HEK293 (cell line): Measurements from ENCODE around the gene RCC1.

Source experiments
- HIC1 ChIP-seq: fragments of 450-650 bp; formaldehyde crosslinking; IDR thresholded peaks from 2 replicates; pipeline ENCODE4 v1.5.1; 2016; ENCODE audit warnings: missing biosample characterization, missing genetic modification characterization
- WT1 ChIP-seq: fragments of 450-650 bp; formaldehyde crosslinking; IDR thresholded peaks from 2 replicates; pipeline ENCODE4 v1.5.1; 2016; ENCODE audit warnings: missing biosample characterization, missing genetic modification characterization
- YY2 ChIP-seq: fragments of 450-650 bp; formaldehyde crosslinking; IDR thresholded peaks from 2 replicates; pipeline ENCODE4 v1.5.1; 2016; ENCODE audit warnings: missing biosample characterization, missing genetic modification characterization
- ZBTB1 ChIP-seq: fragments of 450-650 bp; formaldehyde crosslinking; IDR thresholded peaks from 2 replicates; pipeline ENCODE4 v1.5.1; 2016; ENCODE audit warnings: missing biosample characterization, missing genetic modification characterization
- ZBTB20 ChIP-seq: fragments of 450-650 bp; formaldehyde crosslinking; IDR thresholded peaks from 2 replicates; pipeline ENCODE4 v1.5.1; 2016; ENCODE audit warnings: missing biosample characterization, missing genetic modification characterization
- ZBTB26 ChIP-seq: fragments of 450-650 bp; formaldehyde crosslinking; optimal IDR thresholded peaks from 2 replicates; pipeline ENCODE3; 2016; ENCODE audit warnings: missing biosample characterization, mild to moderate bottlenecking, missing genetic modification characterization
- ZNF121 ChIP-seq: fragments of 450-650 bp; formaldehyde crosslinking; IDR thresholded peaks from 2 replicates; pipeline ENCODE4 v1.5.1; 2016; ENCODE audit warnings: missing biosample characterization, missing genetic modification characterization
- ZNF132 ChIP-seq: fragments of 450-650 bp; formaldehyde crosslinking; IDR thresholded peaks from 2 replicates; pipeline ENCODE4 v1.5.1; 2017; ENCODE audit warnings: missing biosample characterization, missing genetic modification characterization, borderline replicate concordance
- ZNF2 ChIP-seq: fragments of 450-650 bp; formaldehyde crosslinking; IDR thresholded peaks from 2 replicates; pipeline ENCODE4 v1.5.1; 2016; ENCODE audit warnings: missing biosample characterization, missing genetic modification characterization
- ZNF24 ChIP-seq: fragments of 450-650 bp; formaldehyde crosslinking; IDR thresholded peaks from 2 replicates; pipeline ENCODE4 v1.5.1; 2016; ENCODE audit warnings: missing biosample characterization, missing genetic modification characterization
- ZNF341 ChIP-seq: fragments of 450-650 bp; formaldehyde crosslinking; IDR thresholded peaks from 2 replicates; pipeline ENCODE4; 2016; ENCODE audit warnings: low read depth, missing biosample characterization, missing genetic modification characterization
- ZNF416 ChIP-seq: fragments of 450-650 bp; formaldehyde crosslinking; IDR thresholded peaks from 2 replicates; pipeline ENCODE4 v1.5.1; 2016; ENCODE audit warnings: missing biosample characterization, missing genetic modification characterization
- ZNF426 ChIP-seq: fragments of 450-650 bp; formaldehyde crosslinking; IDR thresholded peaks from 2 replicates; pipeline ENCODE4 v1.5.1; 2017; ENCODE audit warnings: missing biosample characterization, missing genetic modification characterization, mild to moderate bottlenecking, inconsistent platforms, moderate library complexity
- ZNF530 ChIP-seq: fragments of 450-650 bp; formaldehyde crosslinking; IDR thresholded peaks from 2 replicates; pipeline ENCODE4 v1.5.1; 2016; ENCODE audit warnings: low read depth, missing biosample characterization, missing genetic modification characterization
- ZNF624 ChIP-seq: fragments of 450-650 bp; formaldehyde crosslinking; IDR thresholded peaks from 2 replicates; pipeline ENCODE4 v1.5.1; 2017; ENCODE audit warnings: missing biosample characterization, missing genetic modification characterization
- ZNF707 ChIP-seq: fragments of 450-650 bp; formaldehyde crosslinking; IDR thresholded peaks from 2 replicates; pipeline ENCODE4 v1.5.1; 2016; ENCODE audit warnings: missing biosample characterization, missing genetic modification characterization
- ZNF76 ChIP-seq: fragments of 450-650 bp; formaldehyde crosslinking; IDR thresholded peaks from 2 replicates; pipeline ENCODE4; 2016; ENCODE audit warnings: low read depth, missing biosample characterization, missing genetic modification characterization, borderline replicate concordance
- TF ChIP-seq, protein P1 (sequence below): fragments of 450-650 bp; formaldehyde crosslinking; IDR thresholded peaks from 2 replicates; pipeline ENCODE4 v1.5.1; 2016; ENCODE audit warnings: missing biosample characterization, missing genetic modification characterization
- TF ChIP-seq, protein P2 (sequence below): fragments of 450-650 bp; formaldehyde crosslinking; IDR thresholded peaks from 2 replicates; pipeline ENCODE4 v1.5.1; 2016; ENCODE audit warnings: missing biosample characterization, missing genetic modification characterization
- TF ChIP-seq, protein P3 (sequence below): fragments of 450-650 bp; formaldehyde crosslinking; IDR thresholded peaks from 2 replicates; pipeline ENCODE4 v1.5.1; 2017; ENCODE audit warnings: missing biosample characterization, missing genetic modification characterization

RCC1 gene

GRCh38 chr1:28517649-28517999 is 11.8 kb downstream of the RCC1 start (continued):
- TF ChIP-seq ZNF132 (tag by site-specific recombination), result no peak
- no peak for TF ChIP-seq ZNF121 (tag by site-specific recombination)
- no peak for TF ChIP-seq ZNF530 (tag by site-specific recombination)
- TF ChIP-seq, protein P1, sequence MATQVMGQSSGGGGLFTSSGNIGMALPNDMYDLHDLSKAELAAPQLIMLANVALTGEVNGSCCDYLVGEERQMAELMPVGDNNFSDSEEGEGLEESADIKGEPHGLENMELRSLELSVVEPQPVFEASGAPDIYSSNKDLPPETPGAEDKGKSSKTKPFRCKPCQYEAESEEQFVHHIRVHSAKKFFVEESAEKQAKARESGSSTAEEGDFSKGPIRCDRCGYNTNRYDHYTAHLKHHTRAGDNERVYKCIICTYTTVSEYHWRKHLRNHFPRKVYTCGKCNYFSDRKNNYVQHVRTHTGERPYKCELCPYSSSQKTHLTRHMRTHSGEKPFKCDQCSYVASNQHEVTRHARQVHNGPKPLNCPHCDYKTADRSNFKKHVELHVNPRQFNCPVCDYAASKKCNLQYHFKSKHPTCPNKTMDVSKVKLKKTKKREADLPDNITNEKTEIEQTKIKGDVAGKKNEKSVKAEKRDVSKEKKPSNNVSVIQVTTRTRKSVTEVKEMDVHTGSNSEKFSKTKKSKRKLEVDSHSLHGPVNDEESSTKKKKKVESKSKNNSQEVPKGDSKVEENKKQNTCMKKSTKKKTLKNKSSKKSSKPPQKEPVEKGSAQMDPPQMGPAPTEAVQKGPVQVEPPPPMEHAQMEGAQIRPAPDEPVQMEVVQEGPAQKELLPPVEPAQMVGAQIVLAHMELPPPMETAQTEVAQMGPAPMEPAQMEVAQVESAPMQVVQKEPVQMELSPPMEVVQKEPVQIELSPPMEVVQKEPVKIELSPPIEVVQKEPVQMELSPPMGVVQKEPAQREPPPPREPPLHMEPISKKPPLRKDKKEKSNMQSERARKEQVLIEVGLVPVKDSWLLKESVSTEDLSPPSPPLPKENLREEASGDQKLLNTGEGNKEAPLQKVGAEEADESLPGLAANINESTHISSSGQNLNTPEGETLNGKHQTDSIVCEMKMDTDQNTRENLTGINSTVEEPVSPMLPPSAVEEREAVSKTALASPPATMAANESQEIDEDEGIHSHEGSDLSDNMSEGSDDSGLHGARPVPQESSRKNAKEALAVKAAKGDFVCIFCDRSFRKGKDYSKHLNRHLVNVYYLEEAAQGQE (tag by site-specific recombination), result no peak
- peak; percentile 92 for TF ChIP-seq ZNF76 (tag by site-specific recombination)
- no peak for TF ChIP-seq ZNF426 (tag by site-specific recombination)
- TF ChIP-seq, protein P2, sequence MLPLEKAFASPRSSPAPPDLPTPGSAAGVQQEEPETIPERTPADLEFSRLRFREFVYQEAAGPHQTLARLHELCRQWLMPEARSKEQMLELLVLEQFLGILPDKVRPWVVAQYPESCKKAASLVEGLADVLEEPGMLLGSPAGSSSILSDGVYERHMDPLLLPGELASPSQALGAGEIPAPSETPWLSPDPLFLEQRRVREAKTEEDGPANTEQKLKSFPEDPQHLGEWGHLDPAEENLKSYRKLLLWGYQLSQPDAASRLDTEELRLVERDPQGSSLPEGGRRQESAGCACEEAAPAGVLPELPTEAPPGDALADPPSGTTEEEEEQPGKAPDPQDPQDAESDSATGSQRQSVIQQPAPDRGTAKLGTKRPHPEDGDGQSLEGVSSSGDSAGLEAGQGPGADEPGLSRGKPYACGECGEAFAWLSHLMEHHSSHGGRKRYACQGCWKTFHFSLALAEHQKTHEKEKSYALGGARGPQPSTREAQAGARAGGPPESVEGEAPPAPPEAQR (tag by site-specific recombination), result no peak
- TF ChIP-seq ZNF707, result no peak
- peak; percentile 68 for TF ChIP-seq WT1
- 0 out of 2 replicates have a peak, but pooled peaks have one; percentile 18 for TF ChIP-seq HIC1 (tag by site-specific recombination)
- peak; percentile 61; the same call in 1 of the 2 replicates for TF ChIP-seq ZBTB20 (tag by site-specific recombination)
- no peak for TF ChIP-seq ZNF624 (tag by site-specific recombination)
- TF ChIP-seq ZNF24, result peak; percentile 48; the same call in 1 of the 2 replicates
- TF ChIP-seq ZNF2 (tag by site-specific recombination), result no peak
- no peak for TF ChIP-seq ZBTB26 (tag by site-specific recombination)
- TF ChIP-seq ZNF341 (tag by site-specific recombination), result peak; percentile 74
- TF ChIP-seq YY2 (tag by site-specific recombination), result no peak
- TF ChIP-seq ZNF416 (tag by site-specific recombination), result no peak
- TF ChIP-seq ZBTB1 (tag by site-specific recombination), result no peak
- TF ChIP-seq, protein P3, sequence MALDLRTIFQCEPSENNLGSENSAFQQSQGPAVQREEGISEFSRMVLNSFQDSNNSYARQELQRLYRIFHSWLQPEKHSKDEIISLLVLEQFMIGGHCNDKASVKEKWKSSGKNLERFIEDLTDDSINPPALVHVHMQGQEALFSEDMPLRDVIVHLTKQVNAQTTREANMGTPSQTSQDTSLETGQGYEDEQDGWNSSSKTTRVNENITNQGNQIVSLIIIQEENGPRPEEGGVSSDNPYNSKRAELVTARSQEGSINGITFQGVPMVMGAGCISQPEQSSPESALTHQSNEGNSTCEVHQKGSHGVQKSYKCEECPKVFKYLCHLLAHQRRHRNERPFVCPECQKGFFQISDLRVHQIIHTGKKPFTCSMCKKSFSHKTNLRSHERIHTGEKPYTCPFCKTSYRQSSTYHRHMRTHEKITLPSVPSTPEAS (tag by site-specific recombination), result peak; percentile 19; the same call in 1 of the 2 replicates
